Suppressor macrophage (primary cell): ENCODE measurements around the gene KCNJ11.
"Not testable (repeated sequence)": the region's sequence is repeated elsewhere in the genome, so short reads cannot be mapped to it uniquely, and the experiment has no call there.

Source experiments
- DNase-seq, 4 experiments: peaks; one replicate each; pipeline ENCODE4 v3.0.0-alpha.2; 2020 to 2022
- total RNA-seq, 17 experiments: gene quantifications; one replicate each; lab custom pipeline; 2026; ENCODE audit warnings: mixed read lengths in 6 of 17, inconsistent platforms in 3 of 17; lab: John Stamatoyannopoulos, UW

The KCNJ11 gene
- 0 to 2.8 (median 0.17) reads per million in 17 experiments for total RNA-seq

DNA sequence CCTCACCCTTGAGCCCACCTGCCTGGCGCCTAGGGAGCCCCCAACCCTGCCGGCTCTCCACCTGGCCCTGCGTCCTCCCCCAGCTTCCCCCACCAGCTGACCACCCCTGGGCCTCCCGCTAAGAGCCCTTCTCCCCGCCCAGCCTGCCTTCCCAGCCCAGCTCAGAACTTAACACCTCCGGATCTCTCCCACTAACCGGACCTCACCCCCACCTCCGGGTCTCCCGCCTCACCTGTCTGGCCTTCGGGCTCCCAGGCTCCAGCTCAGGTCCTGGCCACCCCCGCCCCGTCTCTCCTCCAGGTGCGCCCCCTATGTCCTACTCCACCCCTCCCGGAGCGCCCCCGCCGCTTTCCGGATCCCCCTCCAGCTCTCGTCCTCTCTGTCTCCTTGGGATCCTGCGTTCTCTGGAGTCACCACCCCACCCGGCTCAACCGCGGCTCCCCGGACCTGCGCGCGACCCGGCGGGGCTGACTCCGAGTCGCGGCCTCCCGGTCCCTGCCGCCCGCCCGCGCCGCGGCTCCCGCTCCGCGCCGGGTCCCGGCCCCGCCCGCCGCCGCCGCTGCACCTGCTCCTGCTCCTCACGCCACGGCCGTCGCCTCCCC lies at the start of gene KCNJ11:
Gene KCNJ11 (minus strand): TSS at position 51 of the 602 bp plus-strand sequence. CDS start 568 bp downstream, outside the sequence.
- peak in 2 of 4 experiments; percentile 3 to 10 for DNase-seq

DNA sequence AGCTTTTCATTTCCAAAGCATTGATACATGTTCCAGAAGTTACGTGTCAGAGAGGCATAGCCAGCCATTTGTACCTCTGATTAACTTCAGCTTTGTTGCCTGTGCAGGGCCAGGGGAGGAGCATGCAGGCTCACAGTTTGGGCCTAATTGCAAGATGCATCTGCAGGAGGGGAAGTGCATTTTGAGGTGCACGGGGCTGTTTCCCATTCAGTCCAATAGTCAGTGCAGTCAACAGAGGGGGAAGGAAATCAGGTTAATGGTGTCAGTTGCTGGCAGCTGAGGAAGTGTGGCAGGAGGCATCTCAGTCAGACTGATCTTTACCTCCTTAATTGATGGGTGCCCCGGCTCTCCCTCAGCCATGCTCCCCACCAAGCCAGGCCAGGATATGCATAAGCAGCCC lies 48.9 kb upstream of the KCNJ11 start:
- DNase-seq = peak in 1 of 4 experiments; percentile 9

DNA sequence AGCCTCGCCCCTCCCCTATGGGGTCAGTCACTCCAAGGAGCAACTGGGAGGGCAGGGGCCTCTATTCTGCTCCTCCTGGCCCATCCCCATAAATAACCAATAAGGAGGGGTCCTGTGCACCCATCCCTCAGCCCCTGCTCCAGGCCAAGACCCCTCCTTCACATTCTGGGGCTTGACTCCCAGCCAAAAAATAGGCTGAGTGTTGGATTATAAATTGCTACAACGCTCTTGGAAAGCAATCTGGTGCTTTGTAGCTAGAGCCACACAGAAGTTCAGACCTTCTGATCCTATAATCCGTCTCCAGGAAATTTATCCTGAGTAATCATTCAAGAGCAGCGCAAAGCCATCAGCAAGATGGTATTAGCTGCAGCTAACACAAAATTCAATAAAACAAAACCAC lies 45.6 kb upstream of the KCNJ11 start:
- DNase-seq = no peak

DNA sequence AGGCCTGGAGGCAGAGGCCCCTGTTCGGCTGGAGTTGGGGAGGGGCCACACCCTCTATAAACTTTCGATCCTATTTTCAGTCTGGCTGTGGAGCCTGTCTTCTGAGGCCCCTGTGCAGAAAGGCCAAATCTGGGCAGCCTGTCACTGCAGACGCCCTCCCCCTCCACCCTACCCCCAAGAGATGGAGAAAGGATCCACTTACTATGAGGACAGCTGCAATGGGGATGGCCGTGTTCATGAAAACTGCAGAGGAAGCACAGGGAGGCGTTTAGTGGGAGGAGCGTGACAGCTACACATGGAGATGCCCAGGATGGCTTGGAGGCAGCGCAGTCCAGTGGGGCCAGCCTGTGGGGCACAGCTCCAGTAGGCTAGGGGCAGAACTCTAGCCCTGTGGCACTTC lies 43.5 kb upstream of the KCNJ11 start:
- DNase-seq = no peak

- DNase-seq = no peak
Observed at GRCh38 chr11:17431139-17431538, 42.7 kb upstream of the KCNJ11 start.

- DNase-seq = no peak
Observed at GRCh38 chr11:17430616-17431015, 42.2 kb upstream of the KCNJ11 start.

DNA sequence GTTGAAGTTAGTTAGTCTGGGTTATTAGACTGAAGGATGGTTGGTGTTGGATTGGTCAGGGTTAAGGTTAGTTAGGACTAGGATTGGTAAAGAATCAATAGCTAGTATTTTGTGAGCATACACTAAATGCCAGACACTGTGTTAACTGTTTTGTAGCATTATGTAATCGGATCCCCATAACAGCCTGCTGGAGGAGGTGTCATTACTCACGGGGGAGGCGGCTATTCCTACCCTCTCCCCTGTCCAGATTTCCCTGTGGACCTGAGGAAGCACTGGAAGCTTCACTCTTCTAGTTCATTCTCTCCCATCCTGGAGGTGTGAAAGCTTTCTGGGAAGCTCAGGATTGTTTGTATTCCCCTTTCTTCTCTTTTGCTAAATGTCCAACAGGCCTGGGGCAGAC lies 40.5 kb upstream of the KCNJ11 start:
- no peak for DNase-seq

GRCh38 chr11:17428261-17428660 lies 39.8 kb upstream of the KCNJ11 start:
- no peak for DNase-seq

DNA sequence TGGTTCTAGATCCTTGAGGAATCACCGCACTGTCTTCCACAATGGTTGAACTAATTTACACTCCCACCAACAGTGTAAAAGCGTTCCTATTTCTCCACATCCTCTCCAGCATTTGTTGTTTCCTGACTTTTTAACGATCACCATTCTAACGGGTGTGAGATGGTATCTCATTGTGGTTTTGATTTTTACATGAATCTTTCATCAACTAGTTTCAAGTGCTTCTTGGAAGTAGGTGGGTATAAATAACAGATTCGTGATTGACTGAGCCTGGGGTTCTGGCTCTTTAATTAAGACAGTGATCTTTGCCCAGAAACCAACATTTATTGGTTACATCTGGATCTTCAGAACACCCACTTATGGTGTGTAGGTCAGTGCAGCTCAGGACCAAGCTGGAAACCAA lies 37.8 kb upstream of the KCNJ11 start:
- DNase-seq = not testable (repeated sequence)

DNA sequence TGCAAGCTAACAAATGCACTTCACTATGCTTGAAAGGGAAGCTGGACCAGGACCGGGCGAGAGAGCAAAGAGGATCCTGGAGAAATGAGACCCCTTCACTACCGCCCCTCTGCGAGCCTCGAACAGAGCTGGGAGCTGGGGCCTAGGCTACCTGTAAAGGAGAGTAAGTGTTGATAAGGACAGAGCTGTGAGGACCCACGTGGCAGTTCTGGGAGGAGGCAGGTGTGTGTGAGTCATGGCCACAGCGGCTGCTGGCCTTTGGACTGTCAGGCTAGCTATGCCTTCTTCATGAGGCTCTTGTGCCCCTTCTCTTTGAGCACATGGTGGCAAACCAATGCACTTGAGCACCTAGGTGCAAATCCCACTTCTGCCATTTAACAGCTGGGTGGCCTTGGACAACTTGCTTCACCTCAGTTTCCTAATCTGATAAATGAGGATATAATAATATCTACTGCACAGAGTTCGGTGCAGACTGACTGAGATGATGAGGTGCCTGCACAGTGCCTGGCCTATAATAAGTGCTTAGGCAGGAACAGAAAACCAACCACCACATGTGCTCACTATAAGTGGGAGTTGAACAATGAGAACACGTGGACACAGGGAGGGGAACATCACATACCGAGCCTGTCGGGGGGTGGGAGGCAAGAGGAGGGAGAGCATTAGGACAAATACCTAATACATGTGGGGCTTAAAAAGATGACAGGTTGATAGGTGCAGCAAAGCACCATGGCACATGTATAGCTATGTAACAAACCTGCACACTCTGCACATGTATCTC lies 35.3 kb upstream of the KCNJ11 start:
- DNase-seq = no peak

- DNase-seq = no peak
Observed at GRCh38 chr11:17421781-17422180, 33.3 kb upstream of the KCNJ11 start.

DNA sequence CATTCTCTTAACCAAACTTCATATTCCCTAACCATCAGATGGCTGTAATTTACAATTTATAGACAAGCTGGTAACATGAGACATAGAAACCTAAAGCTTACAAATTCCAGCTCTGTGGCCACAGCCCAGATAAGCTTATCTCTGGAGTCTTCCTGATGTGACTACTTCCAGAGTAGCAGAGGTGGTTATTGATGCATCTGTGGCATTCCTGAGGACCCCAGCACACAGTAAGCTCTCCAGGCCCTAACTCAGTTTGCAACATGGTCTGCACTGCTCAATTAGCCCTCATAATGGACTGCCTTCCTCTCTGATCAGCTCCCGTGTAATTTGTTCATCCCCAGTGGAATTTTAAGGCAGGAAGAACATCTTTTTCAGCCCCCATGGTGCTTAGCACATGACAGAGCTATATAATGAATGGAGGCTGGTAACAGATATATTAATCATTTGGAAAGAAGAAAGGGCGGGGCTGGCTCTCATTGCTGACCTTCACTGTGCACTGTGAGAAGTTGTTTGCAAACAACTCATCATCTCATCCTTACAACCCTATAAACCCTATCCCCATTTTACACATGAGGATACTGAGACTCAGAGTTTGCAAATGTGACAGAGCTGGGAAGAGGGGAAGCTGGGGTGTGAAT lies 30.1 kb upstream of the KCNJ11 start:
- DNase-seq = no peak

- no peak for DNase-seq
Observed at GRCh38 chr11:17416492-17416891, 28.0 kb upstream of the KCNJ11 start.

GRCh38 chr11:17415523-17416104 lies 27.2 kb upstream of the KCNJ11 start:
- no peak for DNase-seq

DNA sequence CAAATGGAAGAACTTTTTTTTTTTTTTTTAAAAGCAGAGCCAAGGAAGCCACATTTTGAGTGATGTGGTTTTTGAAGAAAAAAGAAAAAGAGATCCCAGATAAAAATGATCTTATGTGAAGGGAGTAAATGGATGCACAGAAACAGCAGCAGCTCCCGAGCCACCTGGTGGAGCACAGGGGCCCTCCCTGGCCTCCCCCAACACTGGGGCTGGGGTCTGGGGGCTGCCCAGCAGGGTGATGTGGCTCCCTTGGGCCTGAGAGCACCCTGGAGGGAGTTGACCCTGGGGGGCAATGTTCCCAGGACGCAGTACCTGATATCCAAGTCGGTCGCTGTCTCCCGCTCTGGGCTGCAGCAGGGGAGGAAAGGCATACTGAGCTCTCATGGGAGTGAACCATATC lies 26.5 kb upstream of the KCNJ11 start:
- no peak for DNase-seq

GRCh38 chr11:17414317-17414737 lies 25.9 kb upstream of the KCNJ11 start:
- no peak for DNase-seq

GRCh38 chr11:17413414-17414316 lies 25.2 kb upstream of the KCNJ11 start:
- no peak for DNase-seq

DNA sequence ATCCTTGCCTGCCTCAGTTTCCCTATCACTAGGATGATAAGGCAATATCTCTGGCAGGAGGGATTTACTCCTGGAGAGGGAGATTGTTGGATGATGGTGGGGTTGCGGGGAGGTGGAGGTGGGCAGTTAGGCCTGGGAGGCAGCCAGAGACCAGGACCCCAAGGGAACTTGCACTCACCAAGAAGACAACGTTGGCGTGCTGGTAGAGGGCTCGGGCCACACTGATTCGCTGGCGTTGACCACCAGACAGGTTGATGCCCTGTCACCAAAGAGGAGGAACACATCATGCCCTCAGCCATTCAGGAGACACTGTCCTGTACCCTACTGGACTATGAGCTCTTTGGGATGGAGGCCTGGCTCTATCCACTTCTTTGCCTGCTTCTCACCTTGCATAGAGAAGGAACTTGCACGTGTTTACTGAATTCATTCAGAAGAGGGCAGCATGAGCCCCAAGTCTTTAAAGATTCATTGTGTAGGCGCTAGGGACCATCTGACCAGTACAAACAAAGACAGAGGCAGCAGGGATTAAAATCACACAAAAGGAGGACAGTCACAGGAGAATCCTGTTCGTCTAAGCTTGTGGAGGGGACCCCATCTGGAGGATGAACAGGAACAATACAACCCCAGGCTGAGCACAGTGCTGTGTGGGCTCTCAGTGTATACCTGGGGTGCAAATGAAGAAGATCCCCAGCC lies 24.2 kb upstream of the KCNJ11 start:
- no peak for DNase-seq

DNA sequence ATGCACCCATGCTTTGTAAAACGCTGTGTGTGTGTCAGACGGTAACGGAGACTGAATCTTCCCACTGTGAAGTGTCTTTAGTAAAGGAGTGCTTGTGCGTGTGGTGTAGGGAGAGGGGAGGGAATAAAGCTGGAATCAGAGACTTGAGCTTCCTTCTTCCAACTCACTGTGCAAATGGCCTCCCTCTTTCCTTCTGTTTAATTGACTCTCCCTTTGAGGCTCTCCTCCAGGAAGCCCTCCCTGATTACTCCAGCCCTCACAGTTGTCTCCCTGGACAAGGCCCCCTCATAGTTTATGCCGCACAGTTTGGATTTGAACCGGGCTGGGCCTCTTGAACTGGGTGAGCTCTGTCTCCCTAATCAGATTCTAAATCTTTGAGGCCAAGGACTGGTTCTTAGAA lies 23.0 kb upstream of the KCNJ11 start:
- DNase-seq = no peak

GRCh38 chr11:17410606-17411379 lies 22.3 kb upstream of the KCNJ11 start:
- DNase-seq = peak in 1 of 4 experiments; percentile 12

GRCh38 chr11:17408641-17409040 lies 20.2 kb upstream of the KCNJ11 start:
- DNase-seq = no peak
